K562 (cell line): ENCODE results near the gene CARF. TPM values are rescaled to one million over a fixed set of nuclear protein-coding genes. Genes with fewer than 3 reads are reported as not detected.

Experiments used
- ATF7 ChIP-seq: fragments of 450-650 bp; IDR thresholded peaks from 2 replicates; pipeline ENCODE4 v1.7.1; 2014; ENCODE audit warnings: mild to moderate bottlenecking, moderate library complexity
- CEBPG ChIP-seq, 3 experiments: fragments of 200-800 bp in 1 of 3; sonication (Bioruptor generic) in 1 of 3; sonication (generic) in 1 of 3; formaldehyde crosslinking in 1 of 3; IDR thresholded peaks in 2 of 3; conservative IDR thresholded peaks in 1 of 3; 2 replicates each; pipeline versions ENCODE4 v1.6.1 to v1.8.0; 2016 to 2022; ENCODE audit warnings: missing compliant biosample characterization in 2 of 3, missing genetic modification characterization in 2 of 3, mild to moderate bottlenecking in 1 of 3, missing genetic modification reagents in 1 of 3
- KLF16 ChIP-seq: IDR thresholded peaks from 2 replicates; pipeline ENCODE4 v1.6.1; 2016; ENCODE audit warnings: antibody characterized with exemption
- POLR2H ChIP-seq: IDR thresholded peaks from 2 replicates; pipeline ENCODE4 v1.6.1; 2016; ENCODE audit warnings: missing genetic modification characterization, low read depth, mild to moderate bottlenecking, control low read depth, missing compliant biosample characterization, moderate library complexity
- ZNF584 ChIP-seq: fragments of 200-800 bp; sonication (Bioruptor generic); IDR thresholded peaks from 2 replicates; pipeline ENCODE4 v1.6.1; 2016; ENCODE audit warnings: low read depth, mild to moderate bottlenecking, missing genetic modification characterization, missing compliant biosample characterization
- polyA plus RNA-seq, 8 experiments: library from polyadenylated mRNA; depleted of rRNA in 4 of 8; stranded (reverse) in 5 of 8; unstranded in 3 of 8; fragments of >200 nt; fragmentation: Nextera tagmentation in 2 of 8; fragmentation: Illumina TruSeq in 1 of 8; extraction: Ambion mirVana in 2 of 8; extraction: Trizol in 1 of 8; gene quantifications; 2 replicates each; pipeline versions ENCODE4 v1.2.1 to v1.2.3, GENCODE V29; 2011 to 2014; ENCODE audit warnings: inconsistent platforms in 1 of 8, missing spikeins in 1 of 8
- total RNA-seq, 7 experiments: library from RNA; depleted of rRNA in 6 of 7; stranded (reverse); fragments of >200 nt in 6 of 7; fragmentation: Illumina TruSeq in 2 of 7; extraction: Trizol in 2 of 7; gene quantifications; 2 replicates each; pipeline versions ENCODE4 v1.2.1 to v1.2.3, GENCODE V29; 2011 to 2021; ENCODE audit warnings: low replicate concordance in 1 of 7
- TF ChIP-seq, protein P1 (sequence below): sonication (generic); formaldehyde crosslinking; IDR thresholded peaks from 2 replicates; pipeline ENCODE4 v1.8.0; 2023; ENCODE audit warnings: missing genetic modification reagents, mild to moderate bottlenecking, borderline replicate concordance
- TF ChIP-seq, protein P2 (sequence below): sonication (generic); formaldehyde crosslinking; IDR thresholded peaks from 2 replicates; pipeline ENCODE4 v1.8.0; 2022; ENCODE audit warnings: mild to moderate bottlenecking, missing genetic modification reagents
- TF ChIP-seq, protein P3 (sequence below), 2 experiments: fragments of 450-650 bp; IDR thresholded peaks; 2 replicates each; pipeline ENCODE4 v1.6.1; 2018; ENCODE audit warnings: mild to moderate bottlenecking in 2 of 2, low read depth in 1 of 2; ENCODE audit not compliant: partially characterized antibody in 2 of 2
- TF ChIP-seq, protein P4 (sequence below): fragments of 450-650 bp; formaldehyde crosslinking; IDR thresholded peaks from 2 replicates; pipeline ENCODE4 v1.4.0; 2022; ENCODE audit warnings: mild to moderate bottlenecking, moderate library complexity

The CARF gene
- total and polyA plus RNA-seq, 9 of the 15 experiments (the other 6 are each of a cell fraction or from before 2014, with no cell fraction given) = 0.31 to 4.2 (median 1.2) TPM

DNA sequence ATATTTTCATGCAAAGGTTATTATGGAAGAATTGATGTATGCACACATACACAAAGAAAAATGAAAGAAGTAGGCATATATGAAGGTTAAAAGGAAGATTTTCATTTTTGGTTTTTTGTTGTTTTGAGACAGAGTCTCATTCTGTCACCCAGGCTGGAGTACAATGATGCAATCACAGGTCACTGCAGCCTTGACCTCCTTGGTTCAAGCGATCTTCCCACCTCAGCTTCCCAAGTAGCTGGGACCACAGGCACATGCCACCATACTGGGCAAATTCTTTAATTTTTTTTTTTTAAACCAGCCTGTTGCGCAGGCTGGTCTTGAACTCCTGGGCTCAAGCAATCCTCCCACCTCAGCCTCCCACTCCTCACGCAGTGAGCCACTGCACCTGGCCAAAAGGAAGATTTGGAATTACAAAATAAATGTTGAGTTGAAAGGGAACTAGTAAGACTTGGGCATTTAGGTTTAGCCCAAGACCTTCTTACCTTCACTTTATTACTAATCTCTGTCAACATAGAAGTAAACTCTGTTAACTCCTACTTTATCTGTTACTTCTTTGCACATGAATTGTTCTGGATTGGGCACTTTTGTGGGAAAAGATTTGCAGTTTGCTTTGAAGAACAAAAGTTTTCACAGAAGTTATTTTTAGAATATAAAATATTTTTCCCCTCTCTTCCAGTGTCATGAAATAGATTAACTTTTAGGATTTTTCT lies 70.9 kb downstream of the CARF start (continued):
- peak; percentile 64; the same call in 1 of the 2 replicates for TF ChIP-seq ATF7
- no peak for TF ChIP-seq KLF16
- peak; percentile 90 for TF ChIP-seq CEBPG (CRISPR knock-in tag; IDR thresholded peaks at IDR 0.05)
- TF ChIP-seq CEBPG (tag; conservative IDR thresholded peaks at IDR 0.05 in 1 of 2, IDR thresholded peaks at IDR 0.05 in 1 of 2) = peak; percentile 77 to 85
- no peak for TF ChIP-seq POLR2H (tag)
- no peak for TF ChIP-seq ZNF584 (CRISPR knock-in tag)
- TF ChIP-seq, protein P1, sequence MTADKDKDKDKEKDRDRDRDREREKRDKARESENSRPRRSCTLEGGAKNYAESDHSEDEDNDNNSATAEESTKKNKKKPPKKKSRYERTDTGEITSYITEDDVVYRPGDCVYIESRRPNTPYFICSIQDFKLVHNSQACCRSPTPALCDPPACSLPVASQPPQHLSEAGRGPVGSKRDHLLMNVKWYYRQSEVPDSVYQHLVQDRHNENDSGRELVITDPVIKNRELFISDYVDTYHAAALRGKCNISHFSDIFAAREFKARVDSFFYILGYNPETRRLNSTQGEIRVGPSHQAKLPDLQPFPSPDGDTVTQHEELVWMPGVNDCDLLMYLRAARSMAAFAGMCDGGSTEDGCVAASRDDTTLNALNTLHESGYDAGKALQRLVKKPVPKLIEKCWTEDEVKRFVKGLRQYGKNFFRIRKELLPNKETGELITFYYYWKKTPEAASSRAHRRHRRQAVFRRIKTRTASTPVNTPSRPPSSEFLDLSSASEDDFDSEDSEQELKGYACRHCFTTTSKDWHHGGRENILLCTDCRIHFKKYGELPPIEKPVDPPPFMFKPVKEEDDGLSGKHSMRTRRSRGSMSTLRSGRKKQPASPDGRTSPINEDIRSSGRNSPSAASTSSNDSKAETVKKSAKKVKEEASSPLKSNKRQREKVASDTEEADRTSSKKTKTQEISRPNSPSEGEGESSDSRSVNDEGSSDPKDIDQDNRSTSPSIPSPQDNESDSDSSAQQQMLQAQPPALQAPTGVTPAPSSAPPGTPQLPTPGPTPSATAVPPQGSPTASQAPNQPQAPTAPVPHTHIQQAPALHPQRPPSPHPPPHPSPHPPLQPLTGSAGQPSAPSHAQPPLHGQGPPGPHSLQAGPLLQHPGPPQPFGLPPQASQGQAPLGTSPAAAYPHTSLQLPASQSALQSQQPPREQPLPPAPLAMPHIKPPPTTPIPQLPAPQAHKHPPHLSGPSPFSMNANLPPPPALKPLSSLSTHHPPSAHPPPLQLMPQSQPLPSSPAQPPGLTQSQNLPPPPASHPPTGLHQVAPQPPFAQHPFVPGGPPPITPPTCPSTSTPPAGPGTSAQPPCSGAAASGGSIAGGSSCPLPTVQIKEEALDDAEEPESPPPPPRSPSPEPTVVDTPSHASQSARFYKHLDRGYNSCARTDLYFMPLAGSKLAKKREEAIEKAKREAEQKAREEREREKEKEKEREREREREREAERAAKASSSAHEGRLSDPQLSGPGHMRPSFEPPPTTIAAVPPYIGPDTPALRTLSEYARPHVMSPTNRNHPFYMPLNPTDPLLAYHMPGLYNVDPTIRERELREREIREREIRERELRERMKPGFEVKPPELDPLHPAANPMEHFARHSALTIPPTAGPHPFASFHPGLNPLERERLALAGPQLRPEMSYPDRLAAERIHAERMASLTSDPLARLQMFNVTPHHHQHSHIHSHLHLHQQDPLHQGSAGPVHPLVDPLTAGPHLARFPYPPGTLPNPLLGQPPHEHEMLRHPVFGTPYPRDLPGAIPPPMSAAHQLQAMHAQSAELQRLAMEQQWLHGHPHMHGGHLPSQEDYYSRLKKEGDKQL (CRISPR knock-in tag) = no peak
- TF ChIP-seq, protein P2, sequence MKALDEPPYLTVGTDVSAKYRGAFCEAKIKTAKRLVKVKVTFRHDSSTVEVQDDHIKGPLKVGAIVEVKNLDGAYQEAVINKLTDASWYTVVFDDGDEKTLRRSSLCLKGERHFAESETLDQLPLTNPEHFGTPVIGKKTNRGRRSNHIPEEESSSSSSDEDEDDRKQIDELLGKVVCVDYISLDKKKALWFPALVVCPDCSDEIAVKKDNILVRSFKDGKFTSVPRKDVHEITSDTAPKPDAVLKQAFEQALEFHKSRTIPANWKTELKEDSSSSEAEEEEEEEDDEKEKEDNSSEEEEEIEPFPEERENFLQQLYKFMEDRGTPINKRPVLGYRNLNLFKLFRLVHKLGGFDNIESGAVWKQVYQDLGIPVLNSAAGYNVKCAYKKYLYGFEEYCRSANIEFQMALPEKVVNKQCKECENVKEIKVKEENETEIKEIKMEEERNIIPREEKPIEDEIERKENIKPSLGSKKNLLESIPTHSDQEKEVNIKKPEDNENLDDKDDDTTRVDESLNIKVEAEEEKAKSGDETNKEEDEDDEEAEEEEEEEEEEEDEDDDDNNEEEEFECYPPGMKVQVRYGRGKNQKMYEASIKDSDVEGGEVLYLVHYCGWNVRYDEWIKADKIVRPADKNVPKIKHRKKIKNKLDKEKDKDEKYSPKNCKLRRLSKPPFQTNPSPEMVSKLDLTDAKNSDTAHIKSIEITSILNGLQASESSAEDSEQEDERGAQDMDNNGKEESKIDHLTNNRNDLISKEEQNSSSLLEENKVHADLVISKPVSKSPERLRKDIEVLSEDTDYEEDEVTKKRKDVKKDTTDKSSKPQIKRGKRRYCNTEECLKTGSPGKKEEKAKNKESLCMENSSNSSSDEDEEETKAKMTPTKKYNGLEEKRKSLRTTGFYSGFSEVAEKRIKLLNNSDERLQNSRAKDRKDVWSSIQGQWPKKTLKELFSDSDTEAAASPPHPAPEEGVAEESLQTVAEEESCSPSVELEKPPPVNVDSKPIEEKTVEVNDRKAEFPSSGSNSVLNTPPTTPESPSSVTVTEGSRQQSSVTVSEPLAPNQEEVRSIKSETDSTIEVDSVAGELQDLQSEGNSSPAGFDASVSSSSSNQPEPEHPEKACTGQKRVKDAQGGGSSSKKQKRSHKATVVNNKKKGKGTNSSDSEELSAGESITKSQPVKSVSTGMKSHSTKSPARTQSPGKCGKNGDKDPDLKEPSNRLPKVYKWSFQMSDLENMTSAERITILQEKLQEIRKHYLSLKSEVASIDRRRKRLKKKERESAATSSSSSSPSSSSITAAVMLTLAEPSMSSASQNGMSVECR (CRISPR knock-in tag) = no peak
- TF ChIP-seq, protein P3, sequence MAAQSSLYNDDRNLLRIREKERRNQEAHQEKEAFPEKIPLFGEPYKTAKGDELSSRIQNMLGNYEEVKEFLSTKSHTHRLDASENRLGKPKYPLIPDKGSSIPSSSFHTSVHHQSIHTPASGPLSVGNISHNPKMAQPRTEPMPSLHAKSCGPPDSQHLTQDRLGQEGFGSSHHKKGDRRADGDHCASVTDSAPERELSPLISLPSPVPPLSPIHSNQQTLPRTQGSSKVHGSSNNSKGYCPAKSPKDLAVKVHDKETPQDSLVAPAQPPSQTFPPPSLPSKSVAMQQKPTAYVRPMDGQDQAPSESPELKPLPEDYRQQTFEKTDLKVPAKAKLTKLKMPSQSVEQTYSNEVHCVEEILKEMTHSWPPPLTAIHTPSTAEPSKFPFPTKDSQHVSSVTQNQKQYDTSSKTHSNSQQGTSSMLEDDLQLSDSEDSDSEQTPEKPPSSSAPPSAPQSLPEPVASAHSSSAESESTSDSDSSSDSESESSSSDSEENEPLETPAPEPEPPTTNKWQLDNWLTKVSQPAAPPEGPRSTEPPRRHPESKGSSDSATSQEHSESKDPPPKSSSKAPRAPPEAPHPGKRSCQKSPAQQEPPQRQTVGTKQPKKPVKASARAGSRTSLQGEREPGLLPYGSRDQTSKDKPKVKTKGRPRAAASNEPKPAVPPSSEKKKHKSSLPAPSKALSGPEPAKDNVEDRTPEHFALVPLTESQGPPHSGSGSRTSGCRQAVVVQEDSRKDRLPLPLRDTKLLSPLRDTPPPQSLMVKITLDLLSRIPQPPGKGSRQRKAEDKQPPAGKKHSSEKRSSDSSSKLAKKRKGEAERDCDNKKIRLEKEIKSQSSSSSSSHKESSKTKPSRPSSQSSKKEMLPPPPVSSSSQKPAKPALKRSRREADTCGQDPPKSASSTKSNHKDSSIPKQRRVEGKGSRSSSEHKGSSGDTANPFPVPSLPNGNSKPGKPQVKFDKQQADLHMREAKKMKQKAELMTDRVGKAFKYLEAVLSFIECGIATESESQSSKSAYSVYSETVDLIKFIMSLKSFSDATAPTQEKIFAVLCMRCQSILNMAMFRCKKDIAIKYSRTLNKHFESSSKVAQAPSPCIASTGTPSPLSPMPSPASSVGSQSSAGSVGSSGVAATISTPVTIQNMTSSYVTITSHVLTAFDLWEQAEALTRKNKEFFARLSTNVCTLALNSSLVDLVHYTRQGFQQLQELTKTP (IDR thresholded peaks at IDR 0.05; ENCODE audit: low read depth in 1 of 2, partially characterized antibody in 2 of 2) = no peak
- TF ChIP-seq, protein P4, sequence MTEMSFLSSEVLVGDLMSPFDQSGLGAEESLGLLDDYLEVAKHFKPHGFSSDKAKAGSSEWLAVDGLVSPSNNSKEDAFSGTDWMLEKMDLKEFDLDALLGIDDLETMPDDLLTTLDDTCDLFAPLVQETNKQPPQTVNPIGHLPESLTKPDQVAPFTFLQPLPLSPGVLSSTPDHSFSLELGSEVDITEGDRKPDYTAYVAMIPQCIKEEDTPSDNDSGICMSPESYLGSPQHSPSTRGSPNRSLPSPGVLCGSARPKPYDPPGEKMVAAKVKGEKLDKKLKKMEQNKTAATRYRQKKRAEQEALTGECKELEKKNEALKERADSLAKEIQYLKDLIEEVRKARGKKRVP (CRISPR knock-in tag) = peak; percentile 68
